Mesenchymal stem cell (in vitro differentiated cells and primary cell): ENCODE results near the gene LCORL.
A peak's percentile ranks its signal among the peaks of the same experiment; 100 is the strongest.

Experiments
- DNase-seq: peaks from one replicate; pipeline ENCODE4 v3.0.0-alpha.2; 2013
- H2AFZ ChIP-seq: one replicate; pipeline ENCODE4 v1.6.1; 2013; ENCODE audit warnings: low read depth, mild to moderate bottlenecking, control low read depth, inconsistent platforms, low read length, moderate library complexity
- H2AK5ac ChIP-seq: 2 replicates; pipeline ENCODE4 v1.6.1; 2013; ENCODE audit warnings: low read length, moderate library complexity, mild to moderate bottlenecking, inconsistent platforms; ENCODE audit not compliant: severe bottlenecking
- H2BK120ac ChIP-seq: one replicate; pipeline ENCODE4 v1.6.1; 2013; ENCODE audit warnings: low read depth, mild to moderate bottlenecking, inconsistent platforms, low read length, moderate library complexity
- H2BK12ac ChIP-seq, 2 experiments: one replicate each; pipeline ENCODE4 v1.6.1; 2013; ENCODE audit warnings: inconsistent platforms in 2 of 2, low read length in 2 of 2, mild to moderate bottlenecking in 2 of 2, moderate library complexity in 2 of 2, control low read depth in 1 of 2
- H2BK15ac ChIP-seq: one replicate; pipeline ENCODE4 v1.6.1; 2013; ENCODE audit warnings: mild to moderate bottlenecking, low read depth, inconsistent platforms; ENCODE audit not compliant: poor library complexity, severe bottlenecking
- H2BK5ac ChIP-seq: 2 replicates; pipeline ENCODE4 v1.6.1; 2013; ENCODE audit warnings: low read depth, mild to moderate bottlenecking, low read length, control low read depth, inconsistent platforms; ENCODE audit not compliant: poor library complexity, severe bottlenecking
- H3K14ac ChIP-seq, 2 experiments: one replicate each; pipeline ENCODE4 v1.6.1; 2013; ENCODE audit warnings: inconsistent platforms in 2 of 2, low read length in 2 of 2, control low read depth in 1 of 2, mild to moderate bottlenecking in 1 of 2, moderate library complexity in 1 of 2
- H3K18ac ChIP-seq, 2 experiments: one replicate each; pipeline ENCODE4 v1.6.1; 2013; ENCODE audit warnings: inconsistent platforms in 2 of 2, low read length in 2 of 2, control low read depth in 1 of 2, low read depth in 1 of 2, mild to moderate bottlenecking in 1 of 2
- H3K23ac ChIP-seq, 2 experiments: one replicate each; pipeline ENCODE4 v1.6.1; 2013; ENCODE audit warnings: inconsistent platforms in 2 of 2, low read length in 2 of 2, mild to moderate bottlenecking in 2 of 2, moderate library complexity in 2 of 2, control low read depth in 1 of 2
- H3K27ac ChIP-seq: 2 replicates; pipeline ENCODE4 v1.5.1; 2013; ENCODE audit warnings: mild to moderate bottlenecking, moderate library complexity, low read length, control low read depth, inconsistent platforms; ENCODE audit not compliant: poor library complexity, severe bottlenecking
- H3K27me3 ChIP-seq, 2 experiments: 2 replicates each; pipeline versions ENCODE4 v1.6.1 to v1.7.0; 2013; ENCODE audit warnings: low read length in 2 of 2, mild to moderate bottlenecking in 2 of 2, moderate library complexity in 2 of 2, control low read depth in 1 of 2, inconsistent platforms in 1 of 2; ENCODE audit not compliant: control insufficient read depth in 1 of 2, insufficient read depth in 1 of 2
- H3K36me3 ChIP-seq, 2 experiments: 2 replicates each; pipeline versions ENCODE4 v1.6.1 to v1.7.0; 2013; ENCODE audit warnings: low read length in 2 of 2, control low read depth in 1 of 2, inconsistent platforms in 1 of 2, low read depth in 1 of 2, mild to moderate bottlenecking in 1 of 2; ENCODE audit not compliant: insufficient read depth in 2 of 2, control insufficient read depth in 1 of 2
- H3K4ac ChIP-seq, 2 experiments: one replicate each; pipeline ENCODE4 v1.6.1; 2013; ENCODE audit warnings: inconsistent platforms in 2 of 2, low read length in 2 of 2, mild to moderate bottlenecking in 2 of 2, moderate library complexity in 2 of 2, control low read depth in 1 of 2, low read depth in 1 of 2
- H3K4me1 ChIP-seq: 2 replicates; pipeline ENCODE4 v1.6.1; 2013; ENCODE audit warnings: low read depth, low read length, control low read depth; ENCODE audit not compliant: control insufficient read depth, insufficient read depth
- H3K4me2 ChIP-seq: 2 replicates; pipeline ENCODE4 v1.6.1; 2013; ENCODE audit warnings: low read length, mild to moderate bottlenecking, inconsistent platforms; ENCODE audit not compliant: poor library complexity, severe bottlenecking
- H3K4me3 ChIP-seq, 2 experiments: 2 replicates each; pipeline versions ENCODE4 v1.5.1 to v1.7.0; 2013; ENCODE audit warnings: low read length in 2 of 2, mild to moderate bottlenecking in 2 of 2, control low read depth in 1 of 2, low read depth in 1 of 2; ENCODE audit not compliant: insufficient read depth in 1 of 2
- H3K79me1 ChIP-seq: replicated peaks from 2 replicates; pipeline ENCODE4 v1.6.1; 2013; ENCODE audit warnings: mild to moderate bottlenecking, control low read depth, low read length, inconsistent platforms; ENCODE audit not compliant: poor library complexity, severe bottlenecking
- H3K9ac ChIP-seq: 2 replicates; pipeline ENCODE4 v1.7.0; 2013; ENCODE audit warnings: mild to moderate bottlenecking, low read length, moderate library complexity
- H3K9me3 ChIP-seq: 2 replicates; pipeline ENCODE4 v1.7.0; 2013; ENCODE audit warnings: mild to moderate bottlenecking, low read length; ENCODE audit not compliant: control insufficient read depth
- H4K8ac ChIP-seq: one replicate; pipeline ENCODE4 v1.6.1; 2013; ENCODE audit warnings: inconsistent platforms, mild to moderate bottlenecking, low read length, moderate library complexity
- H4K91ac ChIP-seq: one replicate; pipeline ENCODE4 v1.6.1; 2013; ENCODE audit warnings: mild to moderate bottlenecking, low read length, inconsistent platforms
- WGBS: methylation state at CpG from one replicate; pipeline ENCODE4 v1.1.7; 2013; ENCODE audit warnings: mixed read lengths; 5-methylcytosine and 5-hydroxymethylcytosine counted together

Gene LCORL

GRCh38 chr4:17945303-17945702 is 76.3 kb downstream of the LCORL start:
- no peaks in the 10 kb centered on the region for H3K27me3 ChIP-seq
- no peaks in the 10 kb centered on the region for H3K36me3 ChIP-seq
- no peak overlapping the region for H3K4me3 ChIP-seq
- no peak overlapping the region for H3K23ac ChIP-seq
- no peak overlapping the region for H2BK120ac ChIP-seq
- H3K4me1 ChIP-seq = no peaks in the 10 kb centered on the region
- no CpG with 5 or more reads among the region's 2 CpGs for WGBS
- no peak overlapping the region for H2BK5ac ChIP-seq
- no peak overlapping the region for H3K27ac ChIP-seq
- H2AK5ac ChIP-seq = no peak overlapping the region
- H3K79me1 ChIP-seq = peaks cover 7% of the 10 kb centered on the region
- no peak overlapping the region for H4K8ac ChIP-seq
- no peak overlapping the region for H3K18ac ChIP-seq
- H3K9ac ChIP-seq = no peak overlapping the region
- no peak overlapping the region for H4K91ac ChIP-seq
- H3K9me3 ChIP-seq = no peaks in the 10 kb centered on the region
- H3K14ac ChIP-seq = no peak overlapping the region
- H2BK15ac ChIP-seq = no peak overlapping the region
- H3K4ac ChIP-seq = no peak overlapping the region
- no peak overlapping the region for H2AFZ ChIP-seq
- H2BK12ac ChIP-seq = no peak overlapping the region
- no peak for DNase-seq
- no peak overlapping the region for H3K4me2 ChIP-seq

DNA sequence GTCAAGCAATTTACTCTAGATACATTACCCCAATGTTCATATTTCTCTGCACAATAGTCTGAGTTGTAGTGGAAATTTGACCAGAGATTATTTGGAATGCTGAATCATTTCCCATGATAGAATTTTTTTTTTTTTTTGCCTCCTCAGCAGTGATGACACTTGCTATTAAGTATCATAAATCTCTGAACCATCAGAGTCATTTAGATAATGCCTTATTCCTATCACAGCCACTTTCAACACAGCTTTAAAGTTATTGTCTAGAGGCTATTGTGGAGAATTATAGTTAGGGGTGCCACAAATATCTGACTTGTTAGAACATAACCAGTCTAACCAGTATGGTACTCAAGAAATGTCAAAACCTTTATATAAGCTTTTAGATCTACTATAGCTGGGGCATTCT is 79.8 kb downstream of the LCORL start:
- H3K4me2 ChIP-seq = no peak overlapping the region
- no peak overlapping the region for H2AK5ac ChIP-seq
- H3K79me1 ChIP-seq = peaks cover 3% of the 10 kb centered on the region
- no peak overlapping the region for H2BK15ac ChIP-seq
- no peak overlapping the region for H2BK120ac ChIP-seq
- DNase-seq = peak; percentile 7
- no peak overlapping the region for H3K18ac ChIP-seq
- H3K23ac ChIP-seq = no peak overlapping the region
- no peak overlapping the region for H2BK5ac ChIP-seq
- H4K8ac ChIP-seq = no peak overlapping the region
- no peak overlapping the region for H4K91ac ChIP-seq
- no peak overlapping the region for H3K4ac ChIP-seq
- H3K14ac ChIP-seq = no peak overlapping the region
- no peaks in the 10 kb centered on the region for H3K9me3 ChIP-seq
- no peaks in the 10 kb centered on the region for H3K4me1 ChIP-seq
- H2BK12ac ChIP-seq = no peak overlapping the region
- no peak overlapping the region for H3K9ac ChIP-seq
- H3K36me3 ChIP-seq = no peaks in the 10 kb centered on the region
- H3K27ac ChIP-seq = no peak overlapping the region
- no peaks in the 10 kb centered on the region for H3K27me3 ChIP-seq
- no peak overlapping the region for H3K4me3 ChIP-seq
- no peak overlapping the region for H2AFZ ChIP-seq

DNA sequence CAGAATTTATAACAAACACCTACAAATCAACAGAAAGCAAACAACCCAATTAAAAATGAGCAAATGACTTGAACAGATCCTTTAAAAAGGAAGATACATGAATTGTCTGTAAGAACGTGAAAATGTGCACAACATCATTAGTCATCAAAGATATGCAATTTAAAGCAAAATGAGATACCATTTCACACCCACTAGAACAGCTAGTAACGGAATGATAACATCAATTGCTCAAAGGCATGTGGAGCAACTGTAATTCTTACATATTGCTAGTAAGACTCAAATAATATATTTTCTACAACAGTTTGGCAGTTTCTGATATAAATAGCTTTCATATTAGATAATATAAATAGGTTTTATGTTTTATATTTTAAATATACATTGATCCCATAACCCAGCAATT is 82.5 kb downstream of the LCORL start:
- H2BK120ac ChIP-seq = no peak overlapping the region
- H3K18ac ChIP-seq = no peak overlapping the region
- H3K4me2 ChIP-seq = no peak overlapping the region
- H3K36me3 ChIP-seq = no peaks in the 10 kb centered on the region
- no peak overlapping the region for H2AK5ac ChIP-seq
- H2BK15ac ChIP-seq = no peak overlapping the region
- WGBS = 83% methylated on average over 1 of the region's 2 CpGs
- peaks cover 5% of the 10 kb centered on the region for H3K79me1 ChIP-seq
- no peak overlapping the region for H3K4me3 ChIP-seq
- H3K27ac ChIP-seq = no peak overlapping the region
- H4K8ac ChIP-seq = no peak overlapping the region
- no peaks in the 10 kb centered on the region for H3K4me1 ChIP-seq
- no peak for DNase-seq
- no peak overlapping the region for H2AFZ ChIP-seq
- no peak overlapping the region for H3K14ac ChIP-seq
- H3K9me3 ChIP-seq = no peaks in the 10 kb centered on the region
- H3K9ac ChIP-seq = no peak overlapping the region
- no peak overlapping the region for H4K91ac ChIP-seq
- H3K4ac ChIP-seq = no peak overlapping the region
- H2BK5ac ChIP-seq = no peak overlapping the region
- H3K23ac ChIP-seq = no peak overlapping the region
- H3K27me3 ChIP-seq = no peaks in the 10 kb centered on the region
- H2BK12ac ChIP-seq = no peak overlapping the region

DNA sequence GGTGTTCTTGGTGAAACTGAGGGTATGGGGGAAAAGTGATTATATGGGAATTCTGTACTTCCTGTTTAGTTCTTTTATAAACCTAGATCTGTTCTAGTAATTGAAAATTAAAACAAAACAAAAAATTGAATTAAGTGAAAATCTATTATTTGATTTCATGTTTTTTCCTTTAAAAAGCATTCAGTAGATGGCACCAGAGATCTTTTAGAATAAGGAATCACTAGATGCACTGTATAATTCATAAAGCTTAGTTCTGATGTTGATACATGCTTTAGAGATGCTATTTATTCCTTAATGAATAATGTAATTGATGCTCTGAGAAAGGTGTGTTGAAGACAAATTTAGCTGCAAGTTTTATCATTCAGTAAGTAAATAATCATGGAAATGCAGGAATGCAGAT is 87.3 kb downstream of the LCORL start:
- no peak overlapping the region for H4K8ac ChIP-seq
- H3K4me2 ChIP-seq = no peak overlapping the region
- no peaks in the 10 kb centered on the region for H3K4me1 ChIP-seq
- H3K14ac ChIP-seq = no peak overlapping the region
- H3K23ac ChIP-seq = no peak overlapping the region
- H3K79me1 ChIP-seq = peaks cover 4% of the 10 kb centered on the region
- no peak overlapping the region for H2BK5ac ChIP-seq
- H3K36me3 ChIP-seq = no peaks in the 10 kb centered on the region
- H2AFZ ChIP-seq = no peak overlapping the region
- no peak overlapping the region for H3K4ac ChIP-seq
- H2AK5ac ChIP-seq = no peak overlapping the region
- no peak overlapping the region for H3K18ac ChIP-seq
- H2BK15ac ChIP-seq = no peak overlapping the region
- H3K27me3 ChIP-seq = no peaks in the 10 kb centered on the region
- H2BK12ac ChIP-seq = no peak overlapping the region
- H3K27ac ChIP-seq = no peak overlapping the region
- H3K9ac ChIP-seq = no peak overlapping the region
- peaks cover 6% of the 10 kb centered on the region for H3K9me3 ChIP-seq
- H4K91ac ChIP-seq = no peak overlapping the region
- H3K4me3 ChIP-seq = no peak overlapping the region
- H2BK120ac ChIP-seq = no peak overlapping the region
- DNase-seq = no peak
